ENCODE results near the gene AAK1. TPM values are rescaled to one million over a fixed set of nuclear protein-coding genes. Genes with fewer than 3 reads are reported as not detected.
A peak's percentile ranks its signal among the peaks of the same experiment; 100 is the strongest.

The AAK1 gene
- polyA plus RNA-seq, 1 donor from 2014 or later = 26.7 TPM

- Histone ChIP-seq H3F3A (ENCODE audit: insufficient read depth, low read length, poor library complexity, severe bottlenecking) (no peaks in the 10 kb centered on the region), H3K4me2 (ENCODE audit: low read length) (peak overlapping the region; percentile 93), H3K27me3 (ENCODE audit: insufficient read depth, low read depth, low read length) (no peaks in the 10 kb centered on the region), H3K79me2 (replicated peaks; ENCODE audit: insufficient read depth, low read length) (peaks cover 63% of the 10 kb centered on the region), H2AFZ (ENCODE audit: low read depth, low read length) (no peak overlapping the region), H4K20me1 (ENCODE audit: insufficient read depth) (peaks cover 6% of the 10 kb centered on the region), H3K9me2 (ENCODE audit: insufficient read depth, low read length) (no peaks in the 10 kb centered on the region), H3K4me3 (ENCODE audit: low read length) (peak overlapping the region; percentile 88), H3K27ac (ENCODE audit: low read length) (no peak overlapping the region), H3K9ac (ENCODE audit: low read length) (no peak overlapping the region), H3K9me3 (ENCODE audit: low read length) (no peaks in the 10 kb centered on the region), H3K36me3 (ENCODE audit: insufficient read depth, low read length) (no peaks in the 10 kb centered on the region)
- no peak for TF ChIP-seq EZH2 (IDR thresholded peaks at IDR 0.05; ENCODE audit: borderline replicate concordance, insufficient read depth, low read length, poor library complexity, severe bottlenecking)
- TF ChIP-seq SMC3 (conservative IDR thresholded peaks at IDR 0.05; ENCODE audit: poor library complexity) = no peak
- TF ChIP-seq CTCF (IDR thresholded peaks at IDR 0.05; ENCODE audit: poor library complexity, severe bottlenecking) = no peak
- TF ChIP-seq POLR2AphosphoS5 (IDR thresholded peaks at IDR 0.05) = no peak
- no peak for TF ChIP-seq MXI1 (conservative IDR thresholded peaks at IDR 0.05; ENCODE audit: poor library complexity, severe bottlenecking)
- TF ChIP-seq RAD21 (conservative IDR thresholded peaks at IDR 0.05) = no peak
- TF ChIP-seq REST (IDR thresholded peaks at IDR 0.05; ENCODE audit: borderline replicate concordance) = no peak
- no peak for TF ChIP-seq EP300 (conservative IDR thresholded peaks at IDR 0.05; ENCODE audit: poor library complexity, severe bottlenecking)
- TF ChIP-seq TAF1 (IDR thresholded peaks at IDR 0.05; ENCODE audit: low read depth) = no peak
These were observed 4.3 kb downstream of the AAK1 start for GRCh38 chr2:69639266-69639665.

GRCh38 chr2:69638630-69639029 is 4.9 kb downstream of the AAK1 start:
- TF ChIP-seq EP300 (conservative IDR thresholded peaks at IDR 0.05; ENCODE audit: poor library complexity, severe bottlenecking) (no peak), MXI1 (conservative IDR thresholded peaks at IDR 0.05; ENCODE audit: poor library complexity, severe bottlenecking) (no peak), CTCF (IDR thresholded peaks at IDR 0.05; ENCODE audit: poor library complexity, severe bottlenecking) (no peak), POLR2AphosphoS5 (IDR thresholded peaks at IDR 0.05) (no peak), SMC3 (conservative IDR thresholded peaks at IDR 0.05; ENCODE audit: poor library complexity) (no peak)

More at GRCh38 chr2:69638630-69639029, 4.9 kb downstream of the AAK1 start:
- Histone ChIP-seq H3K9me2 (ENCODE audit: insufficient read depth, low read length) (no peaks in the 10 kb centered on the region), H3K4me3 (ENCODE audit: low read length) (peak overlapping the region; percentile 88), H3K36me3 (ENCODE audit: insufficient read depth, low read length) (no peaks in the 10 kb centered on the region), H3K27me3 (ENCODE audit: insufficient read depth, low read depth, low read length) (no peaks in the 10 kb centered on the region), H4K20me1 (ENCODE audit: insufficient read depth) (peaks cover 6% of the 10 kb centered on the region), H3K9me3 (ENCODE audit: low read length) (no peaks in the 10 kb centered on the region), H3K79me2 (replicated peaks; ENCODE audit: insufficient read depth, low read length) (peaks cover 66% of the 10 kb centered on the region), H3K27ac (ENCODE audit: low read length) (no peak overlapping the region), H3K4me2 (ENCODE audit: low read length) (no peak overlapping the region), H3K9ac (ENCODE audit: low read length) (no peak overlapping the region), H2AFZ (ENCODE audit: low read depth, low read length) (no peak overlapping the region), H3F3A (ENCODE audit: insufficient read depth, low read length, poor library complexity, severe bottlenecking) (no peaks in the 10 kb centered on the region)

Measured in neural cell (in vitro differentiated cells).